DMS114 treated with DMSO at 0.1 percent for 48 hours (cell line): ENCODE data around the gene GNGT2.
"Not testable (repeated sequence)": the region's sequence is repeated elsewhere in the genome, so short reads cannot be mapped to it uniquely, and the experiment has no call there.

Source experiments
- DNase-seq: peaks from one replicate; lab custom pipeline; 2025; ENCODE audit not compliant: unreplicated experiment; lab: John Stamatoyannopoulos, UW

Gene GNGT2

GRCh38 chr17:49180998-49181635, 29.3 kb downstream of the GNGT2 start:
- no peak for DNase-seq

- DNase-seq = peak; percentile 6
These were observed 30.1 kb downstream of the GNGT2 start for GRCh38 chr17:49180303-49180702.

GRCh38 chr17:49175978-49176377, 34.4 kb downstream of the GNGT2 start:
- DNase-seq = not testable (repeated sequence)

- DNase-seq = not testable (repeated sequence)
These were observed 39.7 kb downstream of the GNGT2 start for GRCh38 chr17:49170711-49171110.

- DNase-seq = no peak
These were observed 40.2 kb downstream of the GNGT2 start for GRCh38 chr17:49170216-49170615.

- DNase-seq = no peak
These were observed 41.7 kb downstream of the GNGT2 start for GRCh38 chr17:49168706-49169105.

- DNase-seq = no peak
These were observed 45.2 kb downstream of the GNGT2 start for GRCh38 chr17:49165143-49165542.

GRCh38 chr17:49162866-49163265, 47.5 kb downstream of the GNGT2 start:
- no peak for DNase-seq

GRCh38 chr17:49157784-49158183, 52.6 kb downstream of the GNGT2 start:
- DNase-seq = no peak

GRCh38 chr17:49156256-49156655, 54.1 kb downstream of the GNGT2 start:
- DNase-seq = no peak
